K562 (cell line): ENCODE results near the gene SLC7A14. TPM values are rescaled to one million over a fixed set of nuclear protein-coding genes. Genes with fewer than 3 reads are reported as not detected.

Experiments used
- ATAC-seq: fragments of 200-7000 bp; cut with Tn5 transposase; 3 replicates; pipeline ENCODE4 v1.9.1; 2020; ENCODE audit warnings: moderate library complexity
- BruUV-seq: library from RNA; stranded (reverse); fragments of 400-500 nt; replicated peaks from 2 replicates; lab custom pipeline; 2021; lab: Mats Ljungman, UMichigan
- CTCF ChIA-PET: fragments of 300-600 bp; formaldehyde crosslinking; extraction: SDS; loops from one replicate; lab custom pipeline; 2021; ENCODE audit warnings: low intra/inter-chr PET ratio; lab: Yijun Ruan, JAX
- POLR2A ChIA-PET: fragments of 300-600, 350-650 bp; sonication (Branson Sonifier 250); formaldehyde crosslinking; extraction: SDS; loops from one replicate; lab custom pipeline; 2021; ENCODE audit warnings: antibody characterized with exemption, inconsistent platforms; lab: Yijun Ruan, JAX
- DNase-seq, 4 experiments: peaks; one replicate each; pipeline versions ENCODE4 v3.0.0 to v3.0.0-alpha.2; 2011 to 2018; ENCODE audit warnings: low spot score in 3 of 4, mixed read lengths in 3 of 4; ENCODE audit errors: extremely low read depth in 1 of 4
- FAIRE-seq: peaks from 2 replicates; lab custom pipeline; 2011; peaks lifted over from hg19 to GRCh38; lab: Jason Lieb, UNC
- H2AFZ ChIP-seq: 2 replicates; pipeline ENCODE4 v1.6.0; 2011; ENCODE audit warnings: low read depth, low read length, control low read depth, inconsistent platforms
- H3K27ac ChIP-seq: fragments of 200-600 bp; 3 replicates; pipeline ENCODE4 v1.8.0; 2011; ENCODE audit warnings: low read depth, mild to moderate bottlenecking, control low read depth, inconsistent platforms, low read length, moderate library complexity, mixed read lengths; ENCODE audit errors: extremely low read depth
- H3K27me3 ChIP-seq, 2 experiments: fragments of 300-600 bp in 1 of 2; 2 replicates in 1 of 2; 3 replicates in 1 of 2; pipeline versions ENCODE4 v1.6.0 to v1.8.0; 2011; ENCODE audit warnings: inconsistent platforms in 2 of 2, low read length in 2 of 2, mild to moderate bottlenecking in 1 of 2, mixed read lengths in 1 of 2, moderate library complexity in 1 of 2; ENCODE audit not compliant: control insufficient read depth in 2 of 2, insufficient read depth in 2 of 2
- H3K36me3 ChIP-seq: fragments of 300-600 bp; 3 replicates; pipeline ENCODE4 v1.8.0; 2011; ENCODE audit warnings: mild to moderate bottlenecking, low read length, inconsistent platforms; ENCODE audit not compliant: control insufficient read depth, insufficient read depth
- H3K4me1 ChIP-seq, 2 experiments: fragments of 200-600 bp in 1 of 2; replicated peaks in 1 of 2; 2 replicates in 1 of 2; 3 replicates in 1 of 2; pipeline versions ENCODE4 v1.5.1 to v1.8.0; 2011; ENCODE audit warnings: inconsistent platforms in 2 of 2, low read length in 2 of 2, mild to moderate bottlenecking in 1 of 2, mixed read lengths in 1 of 2, moderate library complexity in 1 of 2; ENCODE audit not compliant: control insufficient read depth in 2 of 2, insufficient read depth in 2 of 2
- H3K4me2 ChIP-seq: 2 replicates; pipeline ENCODE4 v1.6.1; 2011; ENCODE audit warnings: low read length, control low read depth, inconsistent platforms, mixed read lengths; ENCODE audit not compliant: insufficient read depth
- H3K4me3 ChIP-seq: fragments of 200-600 bp; sonication (generic), shearing (Covaris generic); 2 replicates; pipeline ENCODE4 v1.5.1; 2016; ENCODE audit warnings: control low read depth, inconsistent platforms
- H3K79me2 ChIP-seq: fragments of 200-600 bp; 3 replicates; pipeline ENCODE4 v1.8.0; 2011; ENCODE audit warnings: low read length, inconsistent platforms; ENCODE audit not compliant: control insufficient read depth, insufficient read depth
- H3K9ac ChIP-seq, 2 experiments: 2 replicates each; pipeline versions ENCODE4 v1.6.0 to v1.6.1; 2011; ENCODE audit warnings: low read depth in 2 of 2, low read length in 2 of 2, control low read depth in 1 of 2, inconsistent platforms in 1 of 2, mild to moderate bottlenecking in 1 of 2, mixed read lengths in 1 of 2; ENCODE audit not compliant: insufficient read depth in 1 of 2
- H3K9me1 ChIP-seq: one replicate; pipeline ENCODE4 v1.6.0; 2011; ENCODE audit warnings: inconsistent platforms, mild to moderate bottlenecking, low read length, moderate library complexity; ENCODE audit not compliant: control insufficient read depth, insufficient read depth
- H3K9me3 ChIP-seq: replicated peaks from 2 replicates; pipeline ENCODE4 v1.5.1; 2011; ENCODE audit warnings: low read depth, low read length, inconsistent platforms; ENCODE audit not compliant: control insufficient read depth, insufficient read depth
- H4K20me1 ChIP-seq: replicated peaks from 2 replicates; pipeline ENCODE4 v1.6.1; 2011; ENCODE audit warnings: low read length, inconsistent platforms, mixed read lengths; ENCODE audit not compliant: control insufficient read depth, insufficient read depth
- C11orf30 ChIP-seq: fragments of 450-650 bp; IDR thresholded peaks from 2 replicates; pipeline ENCODE4 v1.6.1; 2016; ENCODE audit warnings: low read depth, mild to moderate bottlenecking
- ETS1 ChIP-seq: conservative IDR thresholded peaks from 2 replicates; pipeline ENCODE4 v1.6.1; 2011; ENCODE audit warnings: low read depth, mild to moderate bottlenecking, low read length; ENCODE audit not compliant: control insufficient read depth
- FIP1L1 ChIP-seq: fragments of 200-400 bp; formaldehyde crosslinking; IDR thresholded peaks from 2 replicates; pipeline ENCODE4 v1.6.1; 2018; ENCODE audit warnings: mild to moderate bottlenecking, low read depth, low read length; ENCODE audit not compliant: poor library complexity, severe bottlenecking
- GABPB2 ChIP-seq: fragments of 250-450 bp; sonication (Bioruptor Pico); conservative IDR thresholded peaks from 2 replicates; pipeline ENCODE4 v1.5.1; 2021; ENCODE audit warnings: mild to moderate bottlenecking
- NCOR1 ChIP-seq: fragments of 450-650 bp; IDR thresholded peaks from 2 replicates; pipeline ENCODE4 v1.6.1; 2016; ENCODE audit warnings: mild to moderate bottlenecking, moderate library complexity
- POLR2G ChIP-seq: fragments of 200-400 bp; formaldehyde crosslinking; IDR thresholded peaks from 2 replicates; pipeline ENCODE4 v1.6.1; 2017; ENCODE audit warnings: low read depth, mild to moderate bottlenecking, antibody characterized with exemption, low read length, moderate library complexity
- PTTG1 ChIP-seq: fragments of 450-650 bp; IDR thresholded peaks from 2 replicates; pipeline ENCODE4 v1.6.1; 2016; ENCODE audit warnings: low read depth, mild to moderate bottlenecking, missing genetic modification characterization, missing compliant biosample characterization
- TFE3 ChIP-seq: fragments of 450-650 bp; formaldehyde crosslinking; IDR thresholded peaks from 2 replicates; pipeline ENCODE4 v1.4.0; 2020; ENCODE audit warnings: mild to moderate bottlenecking, mixed read lengths
- THAP12 ChIP-seq: fragments of 250-450 bp; sonication (Bioruptor Pico); IDR thresholded peaks from 2 replicates; pipeline ENCODE4 v1.9.0; 2021; ENCODE audit warnings: mild to moderate bottlenecking, inconsistent platforms
- ZNF316 ChIP-seq: fragments of 450-650 bp; IDR thresholded peaks from 2 replicates; pipeline ENCODE4 v1.6.1; 2016
- ZNF436 ChIP-seq: fragments of 250-450, 450-650 bp; sonication (Bioruptor Pico); formaldehyde crosslinking; IDR thresholded peaks from 2 replicates; pipeline ENCODE4 v1.7.0; 2020; ENCODE audit warnings: mild to moderate bottlenecking
- ZNF778 ChIP-seq: fragments of 450-650 bp; formaldehyde crosslinking; IDR thresholded peaks from 2 replicates; pipeline ENCODE4 v1.4.0; 2020; ENCODE audit warnings: mild to moderate bottlenecking, moderate library complexity
- WGBS: fragments of 100-300 bp; shearing (Covaris generic); methylation state at CpG from one replicate; pipeline ENCODE4 v1.1.6; 2016; ENCODE audit warnings: low coverage, mixed read lengths; ENCODE audit not compliant: insufficient coverage; ENCODE audit errors: missing lambda C conversion rate; 5-methylcytosine and 5-hydroxymethylcytosine counted together
- in situ Hi-C: fragments of 300-500 bp; cut with MboI; formaldehyde crosslinking; loops from 4 replicates; pipeline ENCODE4 v1.15.0; 2018; ENCODE audit warnings: inconsistent platforms, mixed read lengths
- intact Hi-C: fragments of 100-400 bp; cut with micrococcal nuclease; formaldehyde crosslinking; loops from 2 replicates; pipeline ENCODE4 v1.14.2; 2022
- polyA plus RNA-seq, 8 experiments: library from polyadenylated mRNA; depleted of rRNA in 4 of 8; stranded (reverse) in 5 of 8; unstranded in 3 of 8; fragments of >200 nt; fragmentation: Nextera tagmentation in 2 of 8; fragmentation: Illumina TruSeq in 1 of 8; extraction: Ambion mirVana in 2 of 8; extraction: Trizol in 1 of 8; gene quantifications; 2 replicates each; pipeline versions ENCODE4 v1.2.1 to v1.2.3, GENCODE V29; 2011 to 2014; ENCODE audit warnings: inconsistent platforms in 1 of 8, missing spikeins in 1 of 8
- total RNA-seq, 7 experiments: library from RNA; depleted of rRNA in 6 of 7; stranded (reverse); fragments of >200 nt in 6 of 7; fragmentation: Illumina TruSeq in 2 of 7; extraction: Trizol in 2 of 7; gene quantifications; 2 replicates each; pipeline versions ENCODE4 v1.2.1 to v1.2.3, GENCODE V29; 2011 to 2021; ENCODE audit warnings: low replicate concordance in 1 of 7

Gene SLC7A14
- total and polyA plus RNA-seq, 9 of the 15 experiments (the other 6 are each of a cell fraction or from before 2014, with no cell fraction given) = not detected

- TF ChIP-seq THAP12 (CRISPR knock-in tag) = no peak
- TF ChIP-seq GABPB2 (CRISPR knock-in tag) = no peak
Observed at GRCh38 chr3:170508839-170509238, 77.0 kb downstream of the SLC7A14 start (continued).

- H4K20me1 ChIP-seq = no peaks in the 10 kb centered on the region
- BruUV-seq = no TSS peak
- no peak overlapping the region for H3K4me2 ChIP-seq
- DNase-seq = no peak
- no peak overlapping the region for H2AFZ ChIP-seq
- no peak overlapping the region for H3K27ac ChIP-seq
- H3K9me3 ChIP-seq = no peaks in the 10 kb centered on the region
- POLR2A ChIA-PET = interaction anchor here (0.6 to 1.1 kb wide), 2 partner anchors 13 to 51 kb away, joined by 3 to 4 read pairs; no protein-coding TSS in a partner anchor
- FAIRE-seq = no peak
- H3K36me3 ChIP-seq = no peaks in the 10 kb centered on the region
- H3K4me3 ChIP-seq = no peak overlapping the region
- TF ChIP-seq PTTG1 (tag) (no peak), ETS1 (no peak), FIP1L1 (no peak), ZNF436 (CRISPR knock-in tag) (no peak), TFE3 (CRISPR knock-in tag) (no peak), C11orf30 (0 out of 2 replicates have a peak, but pooled peaks have one; percentile 27), ZNF778 (CRISPR knock-in tag) (no peak), NCOR1 (no peak), ZNF316 (peak; percentile 22; the same call in 1 of the 2 replicates), POLR2G (no peak)
- H3K4me1 ChIP-seq = peaks cover 0 to 13% of the 10 kb centered on the region in 2 experiments; a peak in 2 of 5 replicates
- intact Hi-C loops = no loop called here
- CTCF ChIA-PET = no interaction called here
- in situ Hi-C loops = no loop called here
- no peak overlapping the region for H3K9ac ChIP-seq
- H3K27me3 ChIP-seq = peaks cover 2 to 4% of the 10 kb centered on the region in 2 experiments; a peak in 2 of 5 replicates
- H3K9me1 ChIP-seq = no peaks in the 10 kb centered on the region
- no peaks in the 10 kb centered on the region for H3K79me2 ChIP-seq
- ATAC-seq = no peak
- WGBS = 86% methylated on average over 5 of the region's 5 CpGs
Observed at GRCh38 chr3:170508291-170508690, 77.6 kb downstream of the SLC7A14 start.
